Stimulated activated CD4-positive, alpha-beta T cell treated with anti-CD3 and anti-CD28 coated beads, Interleukin-4, amount 100 ng/mL, for 48 hours (primary cell): ENCODE data around the gene RAB7A.
A peak's percentile ranks its signal among the peaks of the same experiment; 100 is the strongest.
"Not testable (repeated sequence)": the region's sequence is repeated elsewhere in the genome, so short reads cannot be mapped to it uniquely, and the experiment has no call there.

Experiments used
- DNase-seq, 2 donors: peaks; one replicate each; pipeline ENCODE4 v3.0.0-alpha.2; 2020; ENCODE audit warnings: low read depth in 2 of 2

The RAB7A gene

DNA sequence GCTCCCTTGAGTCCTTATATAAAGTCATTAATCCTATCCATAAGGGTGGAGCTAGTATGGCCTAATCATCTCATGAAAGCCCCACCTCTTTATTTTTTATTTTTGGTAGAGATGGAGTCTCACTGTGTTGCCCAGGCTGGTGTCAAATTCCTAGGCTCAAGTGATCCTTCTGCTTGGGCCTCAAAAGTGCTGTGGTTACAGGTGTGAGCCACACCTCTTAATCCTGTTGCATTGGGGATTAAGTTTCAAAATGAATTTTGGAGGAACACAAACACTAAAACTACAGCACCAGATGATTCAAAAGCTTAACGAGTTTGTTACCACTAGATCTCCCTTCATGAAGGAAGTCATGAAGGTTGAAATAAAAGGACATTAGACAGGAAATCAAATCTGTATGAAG is 27.7 kb downstream of the RAB7A start:
- DNase-seq = no peak

DNA sequence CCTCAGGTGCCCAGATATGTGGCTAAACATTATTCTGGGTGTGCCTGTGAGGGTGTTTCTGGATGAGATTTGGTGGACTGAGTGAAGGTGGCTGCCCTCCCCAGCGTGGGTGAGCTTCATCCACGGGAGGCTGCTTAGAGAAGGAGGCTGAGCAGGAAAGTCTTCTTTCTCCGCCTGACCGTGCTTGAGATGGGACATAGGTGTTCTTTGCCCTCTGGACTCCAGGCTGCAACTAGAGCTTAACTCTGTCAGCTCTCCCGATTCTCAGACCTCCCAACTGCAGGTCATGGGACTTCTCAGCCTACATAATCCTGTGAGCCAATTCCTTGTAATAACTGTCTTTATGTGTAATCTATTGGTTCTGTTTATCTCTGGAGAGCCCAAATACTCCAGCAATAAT is 34.1 kb downstream of the RAB7A start:
- DNase-seq = no peak

DNA sequence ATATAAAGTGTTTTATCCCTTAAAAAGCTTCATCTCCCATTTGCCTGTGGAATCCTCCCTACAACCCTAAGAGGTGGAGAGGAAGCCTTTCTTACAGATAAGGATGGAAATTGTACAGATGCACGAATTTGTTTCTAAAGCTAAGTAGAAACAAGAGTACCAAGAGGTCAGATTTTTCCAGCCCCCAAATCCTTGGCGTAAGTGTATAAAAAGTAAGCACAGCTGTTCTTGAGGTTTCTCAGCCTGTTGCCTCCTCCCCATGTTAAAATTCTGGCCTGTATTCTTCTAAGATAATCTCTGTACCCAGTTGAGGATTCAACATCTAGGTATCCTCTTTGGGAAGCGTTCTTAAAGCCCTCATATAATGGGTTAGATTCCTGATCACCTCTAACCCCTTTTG is 34.9 kb downstream of the RAB7A start:
- no peak for DNase-seq

DNA sequence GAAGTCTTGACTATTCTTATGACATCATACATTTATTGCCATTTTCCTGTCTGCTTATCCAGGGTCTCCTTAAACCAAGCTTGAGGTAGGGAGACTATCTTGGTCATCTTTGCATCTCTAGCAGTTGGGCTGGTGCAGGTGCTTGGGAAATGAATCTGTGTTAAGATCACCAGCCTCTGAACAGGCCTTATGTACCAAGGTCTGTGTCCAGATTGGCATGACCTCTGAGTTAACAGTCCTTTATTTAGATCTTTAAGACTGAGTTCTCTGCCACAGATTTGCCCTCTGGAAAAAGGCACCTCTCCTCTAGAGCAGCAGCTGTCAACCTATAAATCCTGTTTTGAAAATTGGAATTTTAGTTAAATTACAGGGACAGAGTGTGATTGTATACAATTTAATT is 35.4 kb downstream of the RAB7A start:
- no peak for DNase-seq

DNA sequence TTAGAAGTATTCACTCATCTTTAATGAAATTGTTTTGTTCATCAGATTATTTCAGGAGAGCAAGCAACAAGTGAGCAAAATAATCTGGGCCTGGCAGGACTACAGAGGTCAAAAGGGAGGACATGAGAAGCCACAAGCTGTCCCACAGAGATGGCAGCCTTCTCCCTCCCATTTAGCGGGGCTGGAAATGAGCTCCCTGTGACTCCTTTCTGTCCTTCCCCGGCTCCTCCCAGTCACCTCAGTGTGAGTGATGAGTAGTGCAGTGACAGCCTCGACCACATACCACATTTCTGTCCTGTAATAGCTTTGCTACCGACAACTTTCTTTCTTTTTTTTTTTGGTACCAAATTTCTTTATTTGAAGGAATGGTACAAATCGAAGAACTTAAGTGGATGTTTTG is 38.0 kb downstream of the RAB7A start:
- peak; percentile 12 to 23 for DNase-seq

DNA sequence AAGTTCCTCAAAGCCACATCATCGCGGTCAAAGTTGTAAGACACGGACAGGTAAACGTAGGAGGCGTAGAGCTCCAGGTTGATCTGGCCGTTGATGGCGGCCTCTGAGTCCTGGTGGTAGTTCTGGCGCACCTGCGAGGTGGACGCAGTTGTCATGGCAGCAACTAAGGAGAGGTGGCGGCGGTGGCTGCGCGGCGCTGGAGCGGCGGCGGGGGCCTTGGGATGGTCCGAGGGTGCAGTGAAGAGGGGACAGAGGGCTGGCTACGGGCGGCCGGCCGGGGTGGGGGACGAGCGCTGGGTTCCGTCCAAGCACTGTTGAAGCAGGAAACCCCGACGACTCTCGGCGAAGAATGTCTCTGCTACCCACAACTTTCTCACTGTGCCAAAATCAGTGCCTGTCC is 38.9 kb downstream of the RAB7A start:
- no peak for DNase-seq

DNA sequence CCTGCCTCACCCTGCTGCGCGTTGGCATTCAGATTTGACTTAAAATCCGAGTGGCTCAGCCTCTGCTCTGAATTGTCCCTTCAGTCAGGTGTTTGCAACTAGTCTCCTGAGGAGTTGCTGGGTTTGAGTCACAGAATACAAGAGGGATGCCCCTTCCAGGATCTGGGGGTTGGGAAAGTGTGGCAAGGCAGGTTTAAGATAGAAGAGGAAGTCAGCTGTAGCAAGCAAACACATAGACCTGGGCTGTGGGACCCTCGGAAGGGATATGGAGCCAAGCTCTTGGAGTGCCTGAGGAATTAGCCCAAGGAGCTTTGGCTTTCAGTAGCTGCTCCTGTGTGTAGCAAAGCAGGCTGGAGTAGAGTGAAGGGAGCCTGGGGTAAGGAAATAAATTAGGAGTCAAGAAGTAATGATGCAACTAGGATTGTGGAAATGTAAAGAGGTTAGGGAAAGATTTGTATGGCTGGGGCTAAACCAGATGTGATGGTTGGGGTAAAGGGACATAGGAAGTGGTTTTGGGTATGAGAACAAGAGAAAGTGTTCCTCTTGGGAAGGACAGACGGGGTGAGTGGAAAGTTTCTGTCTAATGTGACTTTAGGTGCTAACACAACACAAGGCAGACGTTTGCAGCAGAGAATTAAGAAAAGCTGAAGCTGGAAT is 41.2 kb downstream of the RAB7A start:
- DNase-seq = no peak

DNA sequence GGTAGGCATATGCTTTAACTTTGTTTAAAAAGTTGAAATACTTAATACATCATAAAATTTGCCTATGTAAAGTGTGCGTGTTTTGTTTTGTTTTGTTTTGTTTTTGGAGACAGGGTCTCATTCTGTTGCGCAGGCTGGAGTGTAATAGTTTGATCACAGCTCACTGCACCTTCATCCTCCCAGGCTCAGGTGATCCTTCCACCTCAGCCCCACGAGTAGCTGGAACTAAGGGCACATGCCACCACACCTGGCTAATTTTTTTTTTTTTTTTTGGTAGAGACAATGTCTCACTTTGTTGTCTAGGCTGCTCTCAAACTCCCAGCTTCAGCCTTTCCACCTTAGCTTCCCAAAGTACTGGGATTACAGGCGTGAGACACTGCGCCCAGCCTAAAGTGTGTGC is 42.5 kb downstream of the RAB7A start:
- DNase-seq = no peak

DNA sequence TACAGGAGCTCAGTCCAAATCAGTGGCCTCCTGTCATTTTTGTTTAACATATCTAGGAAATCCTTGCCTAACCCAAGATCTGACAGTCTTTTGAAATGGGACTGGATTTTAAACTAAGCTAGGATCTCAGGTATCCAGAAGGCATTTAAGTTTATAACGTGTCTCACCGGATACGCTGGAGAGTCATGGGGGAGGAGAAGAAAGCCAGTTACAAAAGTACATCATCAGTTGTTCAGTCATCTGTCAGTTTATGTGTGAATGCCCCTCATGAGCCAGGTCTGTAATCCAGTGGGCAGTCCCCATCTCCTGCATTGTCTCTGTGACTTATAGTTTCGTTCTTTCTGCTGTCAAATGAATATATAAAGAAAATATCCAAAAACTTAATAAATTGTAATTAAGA is 44.4 kb downstream of the RAB7A start:
- no peak for DNase-seq

DNA sequence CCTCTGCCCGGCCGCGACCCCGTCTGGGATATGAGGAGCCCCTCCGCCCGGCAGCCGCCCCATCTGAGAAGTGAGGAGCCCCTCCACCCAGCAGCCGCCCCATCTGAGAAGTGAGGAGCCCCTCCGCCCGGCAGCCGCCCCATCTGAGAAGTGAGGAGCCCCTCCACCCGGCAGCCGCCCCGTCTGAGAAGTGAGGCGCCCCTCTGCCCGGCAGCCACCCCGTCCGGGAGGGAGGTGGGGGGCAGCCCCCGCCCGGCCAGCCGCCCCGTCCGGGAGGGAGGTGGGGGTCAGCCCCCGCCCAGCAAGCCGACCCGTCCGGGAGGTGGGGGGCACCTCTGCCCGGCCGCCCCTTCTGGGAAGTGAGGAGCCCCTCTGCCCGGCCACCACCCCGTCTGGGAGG is 47.2 kb downstream of the RAB7A start:
- DNase-seq = not testable (repeated sequence)

DNA sequence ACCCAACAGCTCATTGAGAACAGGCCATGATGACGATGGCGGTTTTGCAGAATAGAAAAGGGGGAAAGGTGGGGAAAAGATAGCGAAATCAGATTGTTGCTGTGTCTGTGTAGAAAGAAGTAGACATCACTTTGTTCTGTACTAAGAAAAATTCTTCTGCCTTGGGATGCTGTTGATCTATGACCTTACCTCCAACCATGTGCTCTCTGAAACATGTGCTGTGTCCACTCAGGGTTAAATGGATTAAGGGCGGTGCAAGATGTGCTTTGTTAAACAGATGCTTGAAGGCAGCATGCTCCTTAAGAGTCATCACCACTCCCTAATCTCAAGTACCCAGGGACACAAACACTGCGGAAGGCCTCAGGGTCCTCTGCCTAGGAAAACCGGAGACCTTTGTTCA is 47.6 kb downstream of the RAB7A start:
- not testable (repeated sequence) for DNase-seq

DNA sequence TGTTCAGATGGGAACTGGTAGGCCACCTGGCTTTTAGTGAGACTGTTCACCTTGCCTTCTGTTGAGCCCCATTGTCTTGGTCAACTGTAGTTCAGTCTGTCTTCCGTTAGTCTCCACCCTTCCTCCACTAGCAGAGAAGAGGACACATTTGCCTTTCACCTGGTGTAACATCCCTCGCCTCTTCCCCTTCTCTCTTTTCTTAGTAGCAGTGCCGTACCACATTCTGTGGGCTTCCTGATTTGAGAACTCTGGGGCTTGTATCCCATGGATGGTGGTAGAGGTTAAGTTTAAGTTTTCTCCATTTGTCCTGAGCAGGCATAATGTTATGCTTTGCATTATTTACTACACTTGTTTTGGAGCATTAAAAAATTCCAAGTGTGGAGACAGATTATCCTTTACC is 49.3 kb downstream of the RAB7A start:
- no peak for DNase-seq

DNA sequence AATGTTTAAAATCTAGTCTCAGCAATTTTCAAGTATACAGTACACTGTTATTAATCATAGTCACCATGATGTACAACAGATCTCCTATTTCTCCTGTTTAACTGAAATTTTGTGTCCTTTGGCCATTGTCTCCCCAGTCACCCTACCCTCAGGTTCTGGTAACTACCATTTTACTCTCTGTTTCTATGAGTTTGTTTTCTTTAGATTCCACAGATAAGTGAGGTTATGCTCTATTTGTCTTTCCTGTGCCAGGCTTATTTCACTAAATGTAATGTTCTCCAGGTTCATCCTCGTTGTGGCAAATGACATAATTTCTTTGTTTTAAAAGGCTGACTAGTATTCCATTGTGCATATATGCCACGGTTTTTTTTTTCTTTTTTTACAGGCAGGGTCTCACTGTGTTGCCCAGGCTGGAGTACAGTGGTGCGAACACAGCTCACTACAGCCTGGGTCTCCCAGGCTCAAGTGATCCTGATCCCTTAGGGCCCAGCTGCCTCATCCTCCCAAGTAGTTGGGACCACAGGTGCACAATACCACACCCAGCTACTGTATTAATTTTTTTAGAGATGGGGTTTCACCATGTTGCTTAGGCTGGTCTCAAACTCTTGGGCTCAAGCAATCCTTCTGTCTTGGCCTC is 50.0 kb downstream of the RAB7A start:
- DNase-seq = no peak

DNA sequence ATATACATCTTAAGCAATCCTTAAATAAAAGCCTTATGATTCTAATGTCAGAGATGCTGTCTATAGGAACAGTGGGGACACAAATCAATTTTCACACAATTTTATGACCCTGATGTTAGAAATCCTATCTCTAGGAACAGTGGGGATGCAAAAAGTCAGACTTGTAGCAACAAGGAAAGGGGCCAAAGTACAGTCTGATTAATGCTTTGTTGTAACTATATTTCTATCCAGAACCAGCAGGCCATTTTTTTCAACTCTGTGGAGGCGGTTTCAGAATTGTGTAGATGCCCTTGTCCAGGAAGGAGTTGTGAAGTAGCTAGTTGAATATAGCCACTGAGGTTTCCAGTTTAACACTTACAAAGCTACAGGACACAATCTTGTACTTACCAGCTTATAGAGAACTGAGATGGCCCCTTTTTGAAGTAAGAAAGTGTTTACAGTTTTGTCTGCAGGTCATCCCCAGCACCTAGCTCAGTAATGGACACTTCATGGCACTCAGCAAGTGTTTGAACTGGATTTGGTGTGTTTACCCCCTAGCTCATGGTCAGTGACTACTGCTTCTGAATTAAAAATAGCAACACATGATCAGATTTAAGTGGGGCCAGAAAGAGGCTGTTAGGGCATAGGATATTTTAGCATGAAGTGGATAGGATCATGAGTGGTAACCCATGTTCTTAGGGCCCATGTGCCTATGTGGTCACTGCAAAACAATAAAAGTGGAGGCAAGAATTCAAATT is 54.3 kb downstream of the RAB7A start:
- no peak for DNase-seq

DNA sequence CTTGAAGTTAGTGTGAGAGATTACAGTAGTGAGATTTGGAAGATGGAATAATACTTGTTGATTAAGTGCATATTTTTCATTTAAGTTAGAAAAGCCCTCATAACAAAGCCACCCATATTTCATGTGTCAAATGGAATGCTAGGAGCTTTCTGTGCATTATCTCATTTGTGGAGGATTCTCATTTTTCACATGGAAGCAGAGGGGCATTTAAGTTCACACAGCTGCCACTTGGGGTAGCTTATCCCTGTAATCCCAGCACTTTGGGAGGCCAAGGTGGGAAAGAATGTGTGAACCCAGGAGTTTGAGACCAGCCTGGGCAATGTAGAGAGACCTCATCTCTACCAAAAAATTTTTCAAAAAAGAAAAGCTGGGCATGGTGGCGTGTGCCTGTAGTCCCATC is 55.2 kb downstream of the RAB7A start:
- no peak for DNase-seq

DNA sequence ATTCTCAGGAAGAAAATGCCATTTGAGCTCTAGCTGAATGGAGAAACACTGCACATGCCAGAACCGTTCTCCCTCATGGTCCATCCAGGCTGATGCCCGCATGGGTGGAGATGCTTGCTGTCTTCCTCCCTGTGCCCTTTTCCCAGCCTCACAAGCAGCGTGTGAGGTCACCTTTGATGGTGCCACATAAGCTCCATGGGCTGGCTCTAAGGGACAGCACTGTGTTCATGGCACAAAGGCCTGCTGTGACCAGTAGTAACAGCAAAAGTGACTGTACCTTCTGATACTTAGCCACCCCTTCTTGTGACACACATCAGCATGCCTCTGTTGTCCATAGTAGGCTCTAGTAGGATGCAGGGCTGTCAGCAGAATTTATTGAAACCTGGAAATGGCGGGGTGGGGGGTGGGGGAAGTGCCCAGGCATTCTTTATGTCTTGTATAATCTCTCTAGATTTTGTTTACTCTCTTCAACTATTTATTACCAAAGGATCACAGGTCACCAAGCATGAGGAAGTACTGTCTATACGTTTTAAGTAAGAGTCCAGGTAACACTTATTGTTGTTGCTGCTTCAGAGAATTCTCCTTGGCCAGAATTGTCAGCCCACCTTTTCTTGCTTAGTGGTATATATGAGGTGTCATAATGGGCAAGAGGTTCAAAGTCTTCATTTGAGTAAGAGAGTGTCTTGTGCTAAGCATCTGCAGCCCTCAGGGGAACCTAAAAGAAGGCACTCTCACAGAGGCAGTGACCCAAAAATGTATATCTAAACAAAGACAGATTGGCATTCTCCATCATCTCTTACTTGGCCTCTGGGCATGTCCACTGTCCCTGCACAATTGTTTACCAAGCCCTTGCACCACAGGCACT is 56.5 kb downstream of the RAB7A start:
- DNase-seq = no peak

DNA sequence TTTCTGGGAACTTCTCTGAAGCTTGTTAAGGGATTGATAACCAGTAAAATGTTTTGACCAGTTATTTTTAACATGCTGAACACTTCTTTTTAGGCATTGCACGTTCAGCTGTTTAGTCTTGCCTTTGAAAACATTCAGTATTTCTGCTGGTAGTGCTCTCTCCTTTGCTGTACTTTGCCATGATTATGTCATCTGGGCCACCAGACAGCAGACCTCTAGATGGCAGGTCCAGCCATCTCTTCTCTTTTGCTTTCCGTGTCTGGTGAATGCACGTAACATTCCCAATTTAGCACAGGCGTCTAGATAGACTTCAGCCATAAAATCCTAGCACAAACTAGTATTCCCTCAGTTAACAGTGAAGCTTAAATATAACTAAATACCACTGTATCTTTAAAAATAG is 57.8 kb downstream of the RAB7A start:
- DNase-seq = no peak

DNA sequence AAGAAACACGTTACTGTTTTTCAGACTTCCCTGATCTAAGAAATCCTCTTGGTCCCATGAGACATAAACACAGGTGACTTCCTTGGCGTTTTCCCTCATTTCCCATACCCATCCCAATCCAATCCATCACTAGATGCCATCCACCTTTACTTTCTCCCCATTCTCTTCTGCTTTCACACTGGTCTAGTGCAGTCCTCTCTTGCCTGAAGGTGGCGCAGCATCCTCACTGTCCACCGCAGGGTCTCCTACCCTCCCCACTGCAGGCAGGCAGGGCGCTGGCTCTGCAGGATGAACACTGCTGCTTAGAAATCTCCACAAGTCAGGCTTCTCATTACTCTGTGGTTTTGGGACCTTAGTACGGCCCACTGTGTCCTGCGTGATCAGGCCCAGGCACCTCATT is 58.2 kb downstream of the RAB7A start:
- peak; percentile 37 to 51 for DNase-seq

DNA sequence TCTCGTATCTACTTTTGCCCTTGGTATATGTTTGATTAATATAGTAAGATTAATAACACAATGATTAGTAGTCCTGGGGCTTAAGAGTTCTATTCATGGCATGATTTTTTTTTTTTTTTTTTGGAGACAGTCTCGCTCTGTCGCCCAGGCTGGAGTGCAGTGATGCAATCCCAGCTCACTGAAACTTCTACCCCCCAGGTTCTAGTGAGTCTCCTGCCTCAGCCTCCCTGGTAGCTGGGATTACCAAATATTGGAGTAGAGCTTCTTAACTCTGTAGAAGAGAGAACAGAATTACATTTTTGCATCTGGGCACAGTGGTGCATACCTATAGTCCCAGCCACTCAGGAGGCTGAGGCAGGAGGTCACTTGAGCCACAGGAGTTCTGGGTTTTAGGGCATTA is 58.9 kb downstream of the RAB7A start:
- no peak for DNase-seq

DNA sequence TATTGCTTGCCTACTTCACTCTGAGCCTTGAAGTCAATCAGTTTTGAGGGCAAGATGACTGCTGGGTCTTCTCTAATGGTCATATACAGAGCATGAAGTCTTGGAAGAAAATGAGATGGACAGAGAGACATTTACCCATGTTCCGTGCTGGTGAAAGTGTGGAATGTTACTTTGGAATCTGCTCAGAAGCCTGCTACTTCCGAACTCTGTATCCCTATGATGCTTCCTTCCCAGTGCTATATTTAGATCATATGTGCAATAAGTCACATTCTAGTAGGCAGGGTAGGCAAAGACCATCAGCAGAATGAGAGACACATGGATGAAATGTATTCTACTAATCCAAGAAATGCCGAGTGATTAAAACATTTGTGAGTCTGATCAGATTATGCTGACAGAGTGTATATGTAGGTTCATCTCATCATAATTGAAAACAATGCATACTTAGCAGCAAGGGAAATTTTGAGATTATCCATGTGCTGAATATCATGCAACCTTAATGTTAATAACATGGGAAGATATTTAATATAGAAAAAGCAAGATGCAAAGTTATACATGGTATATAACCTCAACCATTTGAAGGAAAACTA is 60.5 kb downstream of the RAB7A start:
- DNase-seq = no peak

DNA sequence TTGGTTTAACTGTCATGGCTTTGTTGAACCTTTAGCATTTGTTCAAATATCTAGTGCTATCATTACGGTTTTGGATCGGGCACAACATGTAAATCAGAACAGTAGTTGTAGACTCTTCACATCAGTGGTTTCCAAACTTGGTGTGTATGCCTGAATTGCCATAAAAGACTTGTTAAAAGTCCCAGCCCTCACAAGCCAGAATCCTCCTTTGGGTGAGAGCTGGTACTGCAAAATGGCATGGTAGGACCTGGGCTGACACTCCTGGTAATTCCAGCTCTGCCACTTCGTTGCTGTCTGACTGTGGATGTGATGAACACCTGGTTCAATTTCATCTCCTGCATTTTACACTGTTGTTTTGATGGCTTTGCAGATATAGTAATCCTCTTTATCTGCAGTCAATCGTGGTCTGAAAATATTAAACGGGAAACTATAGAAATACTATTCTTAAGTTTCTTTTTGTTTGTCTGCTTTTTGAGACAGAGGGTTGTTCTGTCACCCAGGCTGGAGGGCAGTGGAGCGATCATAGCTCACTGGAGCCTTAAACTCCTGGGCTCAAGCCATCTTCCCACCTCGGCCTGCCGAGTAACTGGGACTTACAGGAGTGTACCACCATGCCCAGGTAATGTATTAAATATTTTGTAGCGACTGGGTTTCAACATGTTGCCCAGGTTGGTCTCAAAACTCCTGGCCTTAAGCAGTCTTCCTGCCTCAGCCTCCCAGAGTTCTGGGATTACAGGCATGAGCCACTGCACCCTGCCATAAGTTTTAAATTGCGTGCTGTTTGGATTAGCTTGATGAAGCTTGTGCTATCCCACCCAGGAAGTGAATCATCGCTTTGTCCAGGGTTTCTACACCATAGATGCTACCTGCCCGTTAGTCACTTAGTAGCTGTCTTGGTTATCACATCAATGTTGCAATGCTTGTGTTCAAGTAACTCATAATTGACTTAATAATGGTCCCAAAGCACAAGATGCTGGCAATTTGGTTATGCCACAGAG is 61.6 kb downstream of the RAB7A start:
- DNase-seq = peak; percentile 24 to 36
